ENCODE results near the gene WBP1. TPM values are rescaled to one million over a fixed set of nuclear protein-coding genes. Genes with fewer than 3 reads are reported as not detected.
"Not testable (repeated sequence)": the region's sequence is repeated elsewhere in the genome, so short reads cannot be mapped to it uniquely, and the experiment has no call there.

Gene WBP1
- polyA plus RNA-seq, 1 experiment, result 56.0 TPM

- ChIA-PET POLR2A (no interaction called here), CTCF (interaction anchor here (1.2 kb wide), 1 partner anchor 110 kb away, joined by 3 read pairs; no protein-coding TSS in a partner anchor)
- TF ChIP-seq CTCF (IDR thresholded peaks at IDR 0.05; ENCODE audit: low read depth, low read length), result peak; percentile 17; the same call in 1 of the 2 replicates
- no peaks in the 10 kb centered on the region for H3K27me3 ChIP-seq (ENCODE audit: control insufficient read depth, insufficient read depth, low read length)
- no peaks in the 10 kb centered on the region; the same call in 1 of the 2 replicates for H3K9me3 ChIP-seq (ENCODE audit: control insufficient read depth, insufficient read depth, low read length)
- DNase-seq (ENCODE audit: low read depth, low spot score), result no peak
- H3K27ac ChIP-seq (ENCODE audit: low read depth, low read length), result no peak overlapping the region
- H3K4me3 ChIP-seq (ENCODE audit: low read depth, low read length), result no peak overlapping the region
These were observed 16.7 kb downstream of the WBP1 start for GRCh38 chr2:74474899-74475298.

- ChIA-PET POLR2A (interaction anchor here (1.1 to 2.8 kb wide), 6 partner anchors 9 to 72 kb away, joined by 3 to 16 read pairs (median 6); partner anchors contain the start of genes AUP1, HTRA2, INO80B and LOXL3), CTCF (interaction anchor here (1.5 to 12.6 kb wide), 3 partner anchors 23 to 106 kb away, joined by 4 to 174 read pairs (median 11); no protein-coding TSS in a partner anchor)
- Histone ChIP-seq H3K27ac (ENCODE audit: low read depth, low read length) (peak overlapping the region; percentile 21), H3K4me3 (ENCODE audit: low read depth, low read length) (peak overlapping the region; percentile 99), H3K9me3 (ENCODE audit: control insufficient read depth, insufficient read depth, low read length) (no peaks in the 10 kb centered on the region; the same call in 1 of the 2 replicates), H3K27me3 (ENCODE audit: control insufficient read depth, insufficient read depth, low read length) (no peaks in the 10 kb centered on the region)
- TF ChIP-seq CTCF (IDR thresholded peaks at IDR 0.05; ENCODE audit: low read depth, low read length), result no peak
- no peak for DNase-seq (ENCODE audit: low read depth, low spot score)
These were observed 23.2 kb downstream of the WBP1 start for GRCh38 chr2:74481431-74481830.

GRCh38 chr2:74481961-74482800 is 23.9 kb downstream of the WBP1 start:
- CTCF ChIA-PET, result interaction anchor here (0.6 to 12.6 kb wide), 9 partner anchors 10 to 396 kb away, joined by 3 to 174 read pairs (median 6); partner anchors contain the start of genes AUP1, HTRA2 and MRPL53
- no peak for DNase-seq (ENCODE audit: low read depth, low spot score)
- Histone ChIP-seq H3K4me3 (ENCODE audit: low read depth, low read length) (peak overlapping the region; percentile 99), H3K27me3 (ENCODE audit: control insufficient read depth, insufficient read depth, low read length) (no peaks in the 10 kb centered on the region), H3K9me3 (ENCODE audit: control insufficient read depth, insufficient read depth, low read length) (no peaks in the 10 kb centered on the region; the same call in 1 of the 2 replicates), H3K27ac (ENCODE audit: low read depth, low read length) (peak overlapping the region; percentile 70)
- POLR2A ChIA-PET, result interaction anchor here (0.6 to 2.8 kb wide), 9 partner anchors 9 to 281 kb away, joined by 3 to 16 read pairs (median 4); partner anchors contain the start of genes AUP1, HTRA2, INO80B and LOXL3
- TF ChIP-seq CTCF (IDR thresholded peaks at IDR 0.05; ENCODE audit: low read depth, low read length), result no peak

- CTCF ChIA-PET, result interaction anchor here (0.6 to 12.6 kb wide), 13 partner anchors 9 to 395 kb away, joined by 3 to 174 read pairs (median 5); partner anchors contain the start of genes AUP1, HTRA2 and MRPL53
- TF ChIP-seq CTCF (IDR thresholded peaks at IDR 0.05; ENCODE audit: low read depth, low read length), result peak; percentile 90
- peak within 1 kb of the TSS; percentile 99 for H3K4me3 ChIP-seq (ENCODE audit: low read depth, low read length)
These were observed 24.8 kb downstream of the WBP1 start, which contains the start of the genes CCDC142 and TTC31 for GRCh38 chr2:74482801-74483674. TSS of gene CCDC142 (minus strand) at chr2:74482998. CDS start at chr2:74482837, 161 bp downstream. TSS of gene TTC31 (plus strand) at chr2:74483081. CDS start at chr2:74483096, 15 bp downstream.

GRCh38 chr2:74483675-74484164 is 25.5 kb downstream of the WBP1 start:
- ChIA-PET POLR2A (interaction anchor here (0.8 to 2.8 kb wide), 4 partner anchors 29 to 100 kb away, joined by 3 to 16 read pairs (median 10); partner anchors contain the start of genes AUP1, HTRA2 and INO80B), CTCF (interaction anchor here (0.7 to 12.6 kb wide), 12 partner anchors 10 to 306 kb away, joined by 3 to 174 read pairs (median 6); partner anchors contain the start of genes AUP1, HTRA2 and MRPL53)
- peak overlapping the region; percentile 99 for H3K4me3 ChIP-seq (ENCODE audit: low read depth, low read length)
- H3K9me3 ChIP-seq (ENCODE audit: control insufficient read depth, insufficient read depth, low read length); DNase-seq (ENCODE audit: low read depth, low spot score); H3K27me3 ChIP-seq (ENCODE audit: control insufficient read depth, insufficient read depth, low read length); H3K27ac ChIP-seq (ENCODE audit: low read depth, low read length): not testable (repeated sequence)

More at GRCh38 chr2:74482801-74483674, 24.8 kb downstream of the WBP1 start, which contains the start of the genes CCDC142 and TTC31:
- Histone ChIP-seq H3K27me3 (ENCODE audit: control insufficient read depth, insufficient read depth, low read length) (no peaks in the 10 kb centered on the region), H3K27ac (ENCODE audit: low read depth, low read length) (peak within 1 kb of the TSS; percentile 70), H3K9me3 (ENCODE audit: control insufficient read depth, insufficient read depth, low read length) (no peaks in the 10 kb centered on the region; the same call in 1 of the 2 replicates)
- POLR2A ChIA-PET, result interaction anchor here (0.6 to 2.8 kb wide), 9 partner anchors 10 to 101 kb away, joined by 3 to 16 read pairs (median 6); partner anchors contain the start of genes AUP1, HTRA2, INO80B and LOXL3
- peak; percentile 83 for DNase-seq (ENCODE audit: low read depth, low spot score)
